HUES48 (cell line): ENCODE data around the gene CEP131.

ENCODE experiments used
- H3K27ac ChIP-seq: one replicate; pipeline ENCODE4 v1.7.0; 2013; ENCODE audit warnings: low read depth, low read length, inconsistent platforms
- H3K27me3 ChIP-seq: 2 replicates; pipeline ENCODE4 v1.6.1; 2013; ENCODE audit warnings: mild to moderate bottlenecking, low read length; ENCODE audit not compliant: control insufficient read depth, insufficient read depth
- H3K36me3 ChIP-seq: 2 replicates; pipeline ENCODE4 v1.6.1; 2013; ENCODE audit warnings: low read length; ENCODE audit not compliant: control insufficient read depth, insufficient read depth
- H3K4me1 ChIP-seq: 2 replicates; pipeline ENCODE4 v1.6.1; 2013; ENCODE audit warnings: mild to moderate bottlenecking, low read length; ENCODE audit not compliant: control insufficient read depth, insufficient read depth
- H3K4me3 ChIP-seq: 2 replicates; pipeline ENCODE4 v1.5.1; 2013; ENCODE audit warnings: mild to moderate bottlenecking, low read depth, low read length
- H3K9ac ChIP-seq: 2 replicates; pipeline ENCODE4 v1.6.1; 2013; ENCODE audit warnings: mild to moderate bottlenecking, low read depth, low read length, moderate library complexity
- H3K9me3 ChIP-seq: 2 replicates; pipeline ENCODE4 v1.6.1; 2013; ENCODE audit warnings: low read length; ENCODE audit not compliant: control insufficient read depth, insufficient read depth

Gene CEP131

DNA sequence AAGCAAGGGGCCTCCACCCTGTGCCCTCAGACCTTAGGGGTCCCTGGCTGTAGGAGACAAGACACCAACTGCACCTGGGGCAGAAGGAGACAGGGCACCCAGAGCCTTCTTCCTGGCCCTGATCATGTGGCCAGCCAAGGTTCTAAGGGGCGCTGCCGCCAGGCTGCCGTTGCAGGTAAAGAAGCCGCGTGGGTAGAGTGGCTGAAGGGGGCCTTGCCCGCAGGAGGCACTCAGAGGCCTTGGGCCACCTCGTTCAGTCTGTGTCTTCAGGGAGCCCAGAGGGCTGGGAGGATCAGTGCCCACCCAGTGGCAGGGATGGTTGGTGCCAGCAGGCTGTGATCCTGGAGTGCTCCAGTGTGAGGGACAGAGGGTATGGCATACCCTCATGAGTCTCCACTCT, 55.1 kb downstream of the CEP131 start:
- H3K9ac ChIP-seq, result no peak overlapping the region
- no peak overlapping the region for H3K4me3 ChIP-seq
- H3K4me1 ChIP-seq, result no peaks in the 10 kb centered on the region
- H3K9me3 ChIP-seq, result no peaks in the 10 kb centered on the region
- H3K36me3 ChIP-seq, result no peaks in the 10 kb centered on the region
- no peak overlapping the region for H3K27ac ChIP-seq
- peaks cover 8% of the 10 kb centered on the region for H3K27me3 ChIP-seq

- H3K4me3 ChIP-seq, result no peak overlapping the region
- no peak overlapping the region for H3K9ac ChIP-seq
- no peaks in the 10 kb centered on the region for H3K4me1 ChIP-seq
- H3K9me3 ChIP-seq, result no peaks in the 10 kb centered on the region
- no peaks in the 10 kb centered on the region for H3K36me3 ChIP-seq
- H3K27me3 ChIP-seq, result peaks cover 8% of the 10 kb centered on the region
- H3K27ac ChIP-seq, result no peak overlapping the region
These were observed 55.6 kb downstream of the CEP131 start for GRCh38 chr17:81167194-81167524.

- H3K27ac ChIP-seq, result no peak within 1 kb of the TSS
- H3K4me3 ChIP-seq, result peak within 1 kb of the TSS; percentile 50; the same call in 1 of the 2 replicates
These were observed 56.7 kb downstream of the CEP131 start, which contains the start of gene AATK for GRCh38 chr17:81166033-81166492. AATK (minus strand) TSS chr17:81166221; CDS start chr17:81165992, 229 bp downstream.

GRCh38 chr17:81165246-81166032, 57.3 kb downstream of the CEP131 start, which contains the start of gene PVALEF:
PVALEF (plus strand) TSS chr17:81165507; CDS start chr17:81181227, 15,720 bp downstream.
- no peaks in the 10 kb centered on the region for H3K4me1 ChIP-seq
- no peak within 1 kb of the TSS for H3K9ac ChIP-seq
- no peaks in the 10 kb centered on the region for H3K9me3 ChIP-seq
- H3K27ac ChIP-seq, result no peak within 1 kb of the TSS
- no peaks in the 10 kb centered on the region for H3K36me3 ChIP-seq
- peak within 1 kb of the TSS; percentile 50; the same call in 1 of the 2 replicates for H3K4me3 ChIP-seq
- H3K27me3 ChIP-seq, result peaks cover 8% of the 10 kb centered on the region

More at GRCh38 chr17:81166033-81166492, 56.7 kb downstream of the CEP131 start, which contains the start of gene AATK:
- Histone ChIP-seq H3K9ac (no peak within 1 kb of the TSS), H3K4me1 (no peaks in the 10 kb centered on the region), H3K9me3 (no peaks in the 10 kb centered on the region), H3K36me3 (no peaks in the 10 kb centered on the region), H3K27me3 (peaks cover 8% of the 10 kb centered on the region)

DNA sequence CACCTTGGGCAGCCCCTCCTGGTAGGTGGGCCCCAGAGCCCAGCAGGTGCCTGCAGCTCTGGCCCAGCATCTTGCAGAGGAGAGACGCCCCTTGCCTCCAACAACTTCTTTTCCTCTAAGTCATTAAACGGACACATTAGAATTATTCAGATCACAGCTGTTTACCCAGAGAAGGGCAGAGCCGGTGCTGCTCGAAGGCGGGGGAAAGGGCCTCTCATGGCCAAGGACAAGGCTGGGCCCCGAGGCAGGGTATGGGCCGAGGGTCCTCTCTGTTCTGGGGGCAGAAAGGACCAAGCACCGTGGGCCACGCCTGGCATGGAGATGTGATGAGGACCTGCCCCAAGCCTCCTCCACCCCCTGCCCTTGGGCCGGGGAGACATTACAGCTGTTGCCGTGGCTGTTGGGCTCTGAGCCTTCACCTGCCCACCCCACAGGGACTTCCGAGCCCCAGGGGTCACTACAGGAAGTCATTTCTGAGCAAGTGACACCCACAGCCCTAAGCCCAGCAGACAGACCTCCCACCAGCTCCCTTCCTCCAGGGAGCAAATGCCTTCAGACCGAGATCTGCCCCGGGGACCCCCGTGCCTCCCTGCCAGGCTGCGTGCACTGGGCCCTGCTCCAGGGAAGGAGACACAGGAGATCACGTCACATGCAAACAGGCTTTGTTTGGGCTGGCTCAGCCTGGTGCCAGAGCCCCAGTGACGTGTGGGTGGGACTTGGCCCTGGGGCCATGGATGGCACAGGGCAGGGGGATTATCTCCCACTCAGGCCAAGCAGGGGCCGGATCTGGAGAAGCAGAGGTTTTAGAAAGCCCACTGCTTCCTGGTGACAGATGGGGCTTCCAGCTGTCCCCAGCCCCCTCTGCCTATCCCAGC, 58.2 kb downstream of the CEP131 start:
- H3K4me1 ChIP-seq, result no peaks in the 10 kb centered on the region
- H3K36me3 ChIP-seq, result no peaks in the 10 kb centered on the region
- H3K27ac ChIP-seq, result no peak overlapping the region
- H3K4me3 ChIP-seq, result no peak overlapping the region
- H3K27me3 ChIP-seq, result peaks cover 8% of the 10 kb centered on the region
- no peak overlapping the region for H3K9ac ChIP-seq
- no peaks in the 10 kb centered on the region for H3K9me3 ChIP-seq

DNA sequence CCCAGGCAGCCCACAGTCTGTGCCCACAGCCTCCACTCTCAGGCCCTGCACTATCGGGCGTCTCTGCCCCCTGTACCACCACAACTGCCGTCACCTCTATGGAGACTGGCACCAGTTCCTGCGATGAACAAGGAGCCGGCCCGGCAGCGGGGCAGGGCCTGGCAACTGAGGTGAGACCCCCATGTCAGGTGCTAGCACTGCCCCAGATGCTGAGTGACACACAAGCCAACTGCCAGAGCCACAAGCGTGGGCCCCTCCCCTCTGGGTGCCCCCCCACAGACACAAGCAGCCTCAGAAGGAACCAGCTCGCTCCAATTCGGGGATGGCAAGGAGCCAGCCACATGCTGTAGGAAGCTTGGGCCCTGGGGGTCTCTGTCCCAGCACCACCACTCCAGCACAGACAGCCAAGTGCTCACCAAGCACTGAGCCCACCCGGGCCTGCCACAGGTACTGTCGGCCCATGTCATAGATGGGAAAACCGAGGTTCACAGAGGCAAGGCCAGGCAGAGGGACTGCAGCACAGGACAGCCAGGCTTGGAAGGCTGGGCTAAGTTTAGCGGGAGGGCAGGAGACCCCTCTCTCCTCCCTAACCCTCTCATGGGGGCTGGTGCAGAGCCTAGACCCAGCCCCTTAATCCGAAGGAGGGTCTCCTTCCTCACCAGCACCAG, 58.9 kb downstream of the CEP131 start:
- no peak overlapping the region for H3K27ac ChIP-seq

DNA sequence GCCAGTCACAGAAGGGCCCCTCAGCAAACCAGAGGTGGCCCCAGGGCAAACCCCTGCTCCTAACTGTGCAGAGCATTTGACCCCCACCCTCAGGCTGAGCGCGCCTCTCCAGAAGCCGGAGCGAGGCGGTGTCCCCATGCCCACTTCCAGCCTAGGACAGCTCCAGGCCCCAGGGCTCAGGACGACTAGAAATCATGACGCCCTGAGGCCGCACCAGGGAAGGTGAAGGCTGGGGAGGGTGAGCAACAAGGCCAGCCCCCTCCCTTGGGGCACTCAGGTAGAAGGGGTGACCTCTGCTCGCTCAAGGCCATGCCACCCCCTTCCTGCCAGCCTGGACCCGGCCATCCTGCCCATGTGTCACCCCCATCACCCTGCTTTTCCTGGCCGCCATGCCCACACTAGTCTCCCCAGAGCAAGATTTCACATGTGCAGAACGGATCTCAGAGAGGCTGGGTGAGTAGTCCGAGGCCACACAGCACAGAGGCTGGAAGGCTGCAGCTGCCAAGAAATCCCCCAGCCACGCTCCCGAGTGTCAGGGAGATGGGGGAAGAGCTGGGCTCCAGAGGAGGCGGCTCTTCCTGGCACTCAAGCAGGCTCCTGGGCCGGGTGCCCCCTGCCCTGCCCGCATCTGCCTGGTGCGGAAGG, 59.6 kb downstream of the CEP131 start:
- Histone ChIP-seq H3K9me3 (no peaks in the 10 kb centered on the region), H3K36me3 (no peaks in the 10 kb centered on the region), H3K9ac (no peak overlapping the region), H3K27ac (no peak overlapping the region), H3K27me3 (peaks cover 8% of the 10 kb centered on the region), H3K4me3 (no peak overlapping the region), H3K4me1 (no peaks in the 10 kb centered on the region)

More for the DNA sequence above, 58.9 kb downstream of the CEP131 start:
- Histone ChIP-seq H3K4me1 (no peaks in the 10 kb centered on the region), H3K9me3 (no peaks in the 10 kb centered on the region), H3K27me3 (peaks cover 8% of the 10 kb centered on the region), H3K36me3 (no peaks in the 10 kb centered on the region), H3K9ac (no peak overlapping the region), H3K4me3 (no peak overlapping the region)

DNA sequence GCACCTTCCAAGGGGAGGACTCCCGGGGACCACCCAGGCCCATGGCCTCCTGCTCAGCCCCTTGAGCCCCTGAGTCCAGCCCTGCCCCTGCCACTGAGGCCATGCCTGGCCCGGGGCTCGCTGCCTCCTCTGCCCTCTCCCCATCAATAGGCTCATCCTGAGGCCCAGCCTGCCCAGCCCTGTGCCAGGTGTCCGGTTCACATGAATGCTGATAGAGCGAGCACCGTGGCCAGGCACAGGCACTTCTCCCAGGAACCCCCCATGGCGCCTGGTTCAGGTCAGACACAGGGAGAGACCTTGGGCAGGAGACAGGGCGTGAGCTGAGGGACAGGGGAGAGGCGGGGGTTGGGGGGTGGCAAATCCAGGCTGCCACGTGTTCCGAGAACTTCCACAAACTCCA, 60.3 kb downstream of the CEP131 start:
- peaks cover 8% of the 10 kb centered on the region for H3K27me3 ChIP-seq
- no peak overlapping the region for H3K9ac ChIP-seq
- no peaks in the 10 kb centered on the region for H3K9me3 ChIP-seq
- H3K27ac ChIP-seq, result no peak overlapping the region
- no peaks in the 10 kb centered on the region for H3K36me3 ChIP-seq
- no peaks in the 10 kb centered on the region for H3K4me1 ChIP-seq
- H3K4me3 ChIP-seq, result no peak overlapping the region

- no peaks in the 10 kb centered on the region for H3K36me3 ChIP-seq
- no peaks in the 10 kb centered on the region for H3K4me1 ChIP-seq
- H3K27me3 ChIP-seq, result peaks cover 8% of the 10 kb centered on the region; the same call in 1 of the 2 replicates
- no peak overlapping the region for H3K9ac ChIP-seq
- H3K4me3 ChIP-seq, result no peak overlapping the region
- no peaks in the 10 kb centered on the region for H3K9me3 ChIP-seq
- H3K27ac ChIP-seq, result no peak overlapping the region
These were observed 60.8 kb downstream of the CEP131 start for GRCh38 chr17:81161972-81162371.

- Histone ChIP-seq H3K9me3 (no peaks in the 10 kb centered on the region), H3K4me1 (no peaks in the 10 kb centered on the region), H3K4me3 (no peak overlapping the region), H3K27me3 (peaks cover 4% of the 10 kb centered on the region; the same call in 1 of the 2 replicates), H3K36me3 (no peaks in the 10 kb centered on the region), H3K27ac (no peak overlapping the region), H3K9ac (no peak overlapping the region)
These were observed 61.2 kb downstream of the CEP131 start for GRCh38 chr17:81161536-81161935.
